GM19455 (cell line): ENCODE results near the gene WDSUB1.

Experiments
- ATAC-seq: cut with Tn5 transposase; IDR thresholded peaks from one replicate; pipeline ENCODE4 v1.9.1; 2021; ENCODE audit not compliant: unreplicated experiment

WDSUB1 gene

GRCh38 chr2:159199761-159200465 lies 86.6 kb downstream of the WDSUB1 start:
- ATAC-seq: no peak

GRCh38 chr2:159199236-159199635 lies 87.3 kb downstream of the WDSUB1 start:
- ATAC-seq: no peak

- no peak for ATAC-seq
These were observed 90.0 kb downstream of the WDSUB1 start for GRCh38 chr2:159196393-159196925.

- no peak for ATAC-seq
These were observed 90.8 kb downstream of the WDSUB1 start for GRCh38 chr2:159195697-159196096.

- no peak for ATAC-seq
These were observed 92.3 kb downstream of the WDSUB1 start for GRCh38 chr2:159194241-159194640.

GRCh38 chr2:159193791-159194190 lies 92.7 kb downstream of the WDSUB1 start:
- no peak for ATAC-seq

- ATAC-seq: no peak
These were observed 94.1 kb downstream of the WDSUB1 start for GRCh38 chr2:159192371-159192918.

- no peak for ATAC-seq
These were observed 98.1 kb downstream of the WDSUB1 start for GRCh38 chr2:159188449-159188848.

- ATAC-seq: no peak
These were observed 99.4 kb downstream of the WDSUB1 start for GRCh38 chr2:159187106-159187505.

- peak; percentile 44 for ATAC-seq
These were observed 100.0 kb downstream of the WDSUB1 start for GRCh38 chr2:159186462-159186861.
